A673 (cell line): ENCODE data around the gene THSD7B. TPM values are rescaled to one million over a fixed set of nuclear protein-coding genes. Genes with fewer than 3 reads are reported as not detected.

Experiments used
- BruUV-seq: library from RNA; stranded (reverse); fragments of 400-500 nt; replicated peaks from 2 replicates; lab custom pipeline; 2021; lab: Mats Ljungman, UMichigan
- CTCF ChIA-PET: fragments of 300-600 bp; sonication (Branson Sonifier 250); formaldehyde crosslinking; loops from one replicate; lab custom pipeline; 2022; ENCODE audit warnings: antibody characterized with exemption; lab: Charles Lee
- POLR2A ChIA-PET: fragments of 300-600 bp; sonication (Branson Sonifier 250); formaldehyde crosslinking; loops from one replicate; lab custom pipeline; 2022; ENCODE audit warnings: antibody characterized with exemption; ENCODE audit not compliant: low non-redundant PET; lab: Charles Lee
- DNase-seq: peaks from one replicate; pipeline ENCODE4 v3.0.0-alpha.2; 2015; ENCODE audit warnings: low spot score
- H3K27ac ChIP-seq: fragments of 200-600 bp; sonication (generic); 2 replicates; pipeline ENCODE4 v1.5.1; 2016; ENCODE audit warnings: mixed run types, low read depth, mild to moderate bottlenecking, mixed read lengths, antibody characterized with exemption, low read length; ENCODE audit not compliant: poor library complexity, severe bottlenecking
- H3K27me3 ChIP-seq: fragments of 200-600 bp; sonication (generic); replicated peaks from 2 replicates; pipeline ENCODE4 v1.6.1; 2017; ENCODE audit warnings: mixed run types, low read depth, mild to moderate bottlenecking, mixed read lengths, antibody characterized with exemption, low read length; ENCODE audit not compliant: insufficient read depth, poor library complexity
- H3K36me3 ChIP-seq: fragments of 200-600 bp; sonication (generic); 2 replicates; pipeline ENCODE4 v1.6.1; 2016; ENCODE audit warnings: mixed run types, mild to moderate bottlenecking, mixed read lengths, antibody characterized with exemption, low read length; ENCODE audit not compliant: insufficient read depth, poor library complexity, severe bottlenecking
- H3K4me1 ChIP-seq: fragments of 200-600 bp; sonication (generic); 2 replicates; pipeline ENCODE4 v1.6.1; 2017; ENCODE audit warnings: mixed run types, mild to moderate bottlenecking, mixed read lengths, antibody characterized with exemption, low read length; ENCODE audit not compliant: insufficient read depth, poor library complexity, severe bottlenecking
- H3K4me3 ChIP-seq: fragments of 200-600 bp; sonication (generic); 2 replicates; pipeline ENCODE4 v1.5.1; 2016; ENCODE audit warnings: low read depth, mixed run types, mild to moderate bottlenecking, mixed read lengths, low read length; ENCODE audit not compliant: poor library complexity, severe bottlenecking
- H3K9me3 ChIP-seq: fragments of 200-600 bp; sonication (generic); 2 replicates; pipeline ENCODE4 v1.6.1; 2016; ENCODE audit warnings: mixed run types, low read depth, mild to moderate bottlenecking, mixed read lengths, antibody characterized with exemption, low read length; ENCODE audit not compliant: poor library complexity, severe bottlenecking
- CTCF ChIP-seq: fragments of 300-800, 200-600 bp; sonication (generic); conservative IDR thresholded peaks from 2 replicates; pipeline ENCODE4 v1.5.1; 2017; ENCODE audit warnings: low read depth, mild to moderate bottlenecking, antibody characterized with exemption, low read length, moderate library complexity, mixed read lengths
- EZH2 ChIP-seq: fragments of 200-600 bp; sonication (generic); IDR thresholded peaks from 2 replicates; pipeline ENCODE4 v1.6.1; 2017; ENCODE audit warnings: borderline replicate concordance, low read depth, mild to moderate bottlenecking, mixed read lengths, antibody characterized with exemption, low read length; ENCODE audit not compliant: poor library complexity, severe bottlenecking
- intact Hi-C: fragments of 100-400 bp; cut with micrococcal nuclease; formaldehyde crosslinking; loops from one replicate; pipeline ENCODE4 v1.10.0; 2022; ENCODE audit not compliant: unreplicated experiment
- total RNA-seq: library from RNA; stranded (reverse); gene quantifications from 2 replicates; pipeline ENCODE4 v1.2.3, GENCODE V29; 2021

Gene THSD7B
- total RNA-seq, 1 experiment from 2014 or later = not detected

GRCh38 chr2:137379186-137379585 lies 613.8 kb downstream of the THSD7B start:
- no peak overlapping the region for H3K4me3 ChIP-seq
- intact Hi-C loops = no loop called here
- TF ChIP-seq CTCF (no peak), EZH2 (no peak)
- ChIA-PET CTCF (no interaction called here), POLR2A (no interaction called here)
- H3K27ac ChIP-seq = no peak overlapping the region
- no peaks in the 10 kb centered on the region for H3K27me3 ChIP-seq
- H3K4me1 ChIP-seq = no peaks in the 10 kb centered on the region
- H3K36me3 ChIP-seq = no peaks in the 10 kb centered on the region
- no peak for DNase-seq
- no TSS peak for BruUV-seq
- H3K9me3 ChIP-seq = peaks cover 20% of the 10 kb centered on the region

- no TSS peak for BruUV-seq
- TF ChIP-seq CTCF (no peak), EZH2 (no peak)
- Histone ChIP-seq H3K4me3 (no peak overlapping the region), H3K27me3 (no peaks in the 10 kb centered on the region), H3K27ac (no peak overlapping the region), H3K36me3 (no peaks in the 10 kb centered on the region), H3K4me1 (no peaks in the 10 kb centered on the region), H3K9me3 (peaks cover 20% of the 10 kb centered on the region)
- intact Hi-C loops = no loop called here
- ChIA-PET POLR2A (no interaction called here), CTCF (no interaction called here)
- DNase-seq = no peak
Measured at GRCh38 chr2:137380610-137381009, 615.3 kb downstream of the THSD7B start.

- Histone ChIP-seq H3K36me3 (no peaks in the 10 kb centered on the region), H3K4me1 (no peaks in the 10 kb centered on the region), H3K27me3 (no peaks in the 10 kb centered on the region), H3K27ac (no peak overlapping the region), H3K9me3 (peaks cover 19% of the 10 kb centered on the region), H3K4me3 (no peak overlapping the region)
- TF ChIP-seq EZH2 (no peak), CTCF (no peak)
- BruUV-seq = no TSS peak
- intact Hi-C loops = no loop called here
- POLR2A ChIA-PET = no interaction called here
- no peak for DNase-seq
- CTCF ChIA-PET = no interaction called here
Measured at GRCh38 chr2:137381731-137382130, 616.4 kb downstream of the THSD7B start.
